HCT116 (cell line): Measurements from ENCODE around the gene IGSF9. TPM values are rescaled to one million over a fixed set of nuclear protein-coding genes. Genes with fewer than 3 reads are reported as not detected.

Source experiments
- ATAC-seq: fragments of 200-7000 bp; cut with Tn5 transposase; 2 replicates; pipeline ENCODE4 v1.9.1; 2020; ENCODE audit warnings: mild to moderate bottlenecking, moderate library complexity
- BruUV-seq: library from RNA; stranded (reverse); fragments of 400-500 nt; replicated peaks from 2 replicates; lab custom pipeline; 2021; lab: Mats Ljungman, UMichigan
- CTCF ChIA-PET: fragments of 300-600 bp; sonication (Branson Sonifier 250); formaldehyde crosslinking; loops from one replicate; lab custom pipeline; 2021; ENCODE audit warnings: antibody characterized with exemption; lab: Charles Lee
- POLR2A ChIA-PET: fragments of 300-600, 350-600 bp; sonication (Branson Sonifier 250); formaldehyde crosslinking; loops from one replicate; lab custom pipeline; 2021; ENCODE audit warnings: antibody characterized with exemption; lab: Charles Lee
- RAD21 ChIA-PET, 2 experiments: fragments of 300-600 bp; sonication (Branson Sonifier 250); formaldehyde crosslinking; loops; one replicate each; lab custom pipeline; 2023; ENCODE audit warnings: low total read pairs in 2 of 2; ENCODE audit not compliant: uncharacterized antibody in 2 of 2, unreplicated experiment in 2 of 2, low non-redundant PET in 1 of 2; lab: Charles Lee
- DNase-seq: peaks from one replicate; pipeline ENCODE4 v3.0.0-alpha.2; 2010; ENCODE audit warnings: low read depth, low spot score
- H2AFZ ChIP-seq: fragments of 200-600 bp; shearing (Covaris generic), sonication (generic); 2 replicates; pipeline ENCODE4 v1.6.1; 2017; ENCODE audit warnings: low read depth, mixed run types, mixed read lengths, antibody characterized with exemption, low read length; ENCODE audit not compliant: poor library complexity, severe bottlenecking
- H3K27ac ChIP-seq: 2 replicates; pipeline ENCODE4 v1.5.1; 2012; ENCODE audit warnings: low read depth, low read length
- H3K27me3 ChIP-seq: fragments of 200-600 bp; sonication (generic); 2 replicates; pipeline ENCODE4 v1.6.1; 2016; ENCODE audit warnings: mixed run types, low read length, mixed read lengths; ENCODE audit not compliant: insufficient read depth
- H3K36me3 ChIP-seq, 2 experiments: fragments of 200-500 bp in 1 of 2; fragments of 200-600 bp in 1 of 2; sonication (Bioruptor generic) in 1 of 2; sonication (generic) in 1 of 2; 2 replicates each; pipeline versions ENCODE4 v1.5.1 to v1.6.1; 2014 to 2016; ENCODE audit warnings: low read length in 2 of 2, inconsistent platforms in 1 of 2, mixed read lengths in 1 of 2, mixed run types in 1 of 2; ENCODE audit not compliant: insufficient read depth in 2 of 2, control insufficient read depth in 1 of 2
- H3K4me1 ChIP-seq, 2 experiments: fragments of 200-600 bp in 1 of 2; sonication (generic) in 1 of 2; 2 replicates each; pipeline versions ENCODE4 v1.5.1 to v1.6.1; 2012 to 2017; ENCODE audit warnings: low read length in 2 of 2, inconsistent platforms in 1 of 2, mild to moderate bottlenecking in 1 of 2, mixed read lengths in 1 of 2, mixed run types in 1 of 2, moderate library complexity in 1 of 2; ENCODE audit not compliant: insufficient read depth in 2 of 2, control insufficient read depth in 1 of 2
- H3K4me2 ChIP-seq: fragments of 200-600 bp; sonication (generic); 2 replicates; pipeline ENCODE4 v1.6.1; 2017; ENCODE audit warnings: mixed run types, low read length, mixed read lengths
- H3K4me3 ChIP-seq, 2 experiments: fragments of 200-600 bp in 1 of 2; sonication (generic) in 1 of 2; replicated peaks in 1 of 2; 2 replicates each; pipeline ENCODE4 v1.5.1; 2011 to 2016; ENCODE audit warnings: low read length in 2 of 2, control low read depth in 1 of 2, low read depth in 1 of 2, mild to moderate bottlenecking in 1 of 2, mixed read lengths in 1 of 2, mixed run types in 1 of 2
- H3K79me2 ChIP-seq: fragments of 200-600 bp; sonication (generic); 2 replicates; pipeline ENCODE4 v1.6.1; 2017; ENCODE audit warnings: mild to moderate bottlenecking, mixed run types, low read length, moderate library complexity, mixed read lengths; ENCODE audit not compliant: insufficient read depth
- H3K9ac ChIP-seq: fragments of 200-600 bp; sonication (generic); 2 replicates; pipeline ENCODE4 v1.6.1; 2016; ENCODE audit warnings: low read length, mixed read lengths
- H3K9me2 ChIP-seq: fragments of 200-600 bp; sonication (generic), shearing (Covaris generic); 2 replicates; pipeline ENCODE4 v1.6.1; 2017; ENCODE audit warnings: mixed run types, mild to moderate bottlenecking, moderate library complexity; ENCODE audit not compliant: insufficient read depth
- H3K9me3 ChIP-seq, 2 experiments: fragments of 200-500 bp in 1 of 2; fragments of 200-600 bp in 1 of 2; sonication (Bioruptor generic) in 1 of 2; sonication (generic) in 1 of 2; 2 replicates each; pipeline ENCODE4 v1.6.1; 2014 to 2017; ENCODE audit warnings: low read length in 2 of 2, mixed read lengths in 2 of 2, inconsistent platforms in 1 of 2, low read depth in 1 of 2, mild to moderate bottlenecking in 1 of 2, mixed run types in 1 of 2, moderate library complexity in 1 of 2; ENCODE audit not compliant: control insufficient read depth in 1 of 2, insufficient read depth in 1 of 2
- H4K20me1 ChIP-seq: fragments of 200-600 bp; sonication (generic), shearing (Covaris generic); 2 replicates; pipeline ENCODE4 v1.6.1; 2017; ENCODE audit warnings: mixed run types, mild to moderate bottlenecking, moderate library complexity; ENCODE audit not compliant: insufficient read depth
- CBX3 ChIP-seq: IDR thresholded peaks from 2 replicates; pipeline ENCODE4 v1.6.1; 2012; ENCODE audit warnings: low read depth
- FOSL1 ChIP-seq: IDR thresholded peaks from 2 replicates; pipeline ENCODE4 v1.6.1; 2012; ENCODE audit warnings: low read depth
- intact Hi-C: fragments of 100-400 bp; cut with micrococcal nuclease; formaldehyde crosslinking; loops from 2 replicates; pipeline ENCODE4 v1.10.0; 2022
- total RNA-seq: library from RNA; stranded (reverse); gene quantifications from one replicate; pipeline ENCODE4 v1.2.1, GENCODE V29; 2021; ENCODE audit not compliant: unreplicated experiment
- TF ChIP-seq, protein P1 (sequence below): IDR thresholded peaks from 2 replicates; pipeline ENCODE4 v1.6.1; 2012; ENCODE audit warnings: low read depth

Gene IGSF9
- total RNA-seq, 1 experiment from 2014 or later, result 10.3 TPM

GRCh38 chr1:159960721-159961381 is 15.4 kb upstream of the IGSF9 start:
- no peak for DNase-seq
- intact Hi-C loops, result no loop called here
- peak overlapping the region; percentile 46 for H2AFZ ChIP-seq

More at GRCh38 chr1:159960721-159961381, 15.4 kb upstream of the IGSF9 start:
- no peaks in the 10 kb centered on the region for H4K20me1 ChIP-seq
- no peaks in the 10 kb centered on the region for H3K79me2 ChIP-seq
- ChIA-PET POLR2A (no interaction called here), RAD21 (no interaction called here), CTCF (interaction anchor here (1.8 kb wide), 1 partner anchor 47 kb away, joined by 5 read pairs; no protein-coding TSS in a partner anchor)
- no peaks in the 10 kb centered on the region for H3K9me3 ChIP-seq
- no TSS peak for BruUV-seq
- no peaks in the 10 kb centered on the region for H3K36me3 ChIP-seq
- peak overlapping the region; percentile 33 for H3K4me2 ChIP-seq
- TF ChIP-seq FOSL1 (0 out of 2 replicates have a peak, but pooled peaks have one; percentile 4), CBX3 (0 out of 2 replicates have a peak, but pooled peaks have one; percentile 14)
- TF ChIP-seq, protein P1, sequence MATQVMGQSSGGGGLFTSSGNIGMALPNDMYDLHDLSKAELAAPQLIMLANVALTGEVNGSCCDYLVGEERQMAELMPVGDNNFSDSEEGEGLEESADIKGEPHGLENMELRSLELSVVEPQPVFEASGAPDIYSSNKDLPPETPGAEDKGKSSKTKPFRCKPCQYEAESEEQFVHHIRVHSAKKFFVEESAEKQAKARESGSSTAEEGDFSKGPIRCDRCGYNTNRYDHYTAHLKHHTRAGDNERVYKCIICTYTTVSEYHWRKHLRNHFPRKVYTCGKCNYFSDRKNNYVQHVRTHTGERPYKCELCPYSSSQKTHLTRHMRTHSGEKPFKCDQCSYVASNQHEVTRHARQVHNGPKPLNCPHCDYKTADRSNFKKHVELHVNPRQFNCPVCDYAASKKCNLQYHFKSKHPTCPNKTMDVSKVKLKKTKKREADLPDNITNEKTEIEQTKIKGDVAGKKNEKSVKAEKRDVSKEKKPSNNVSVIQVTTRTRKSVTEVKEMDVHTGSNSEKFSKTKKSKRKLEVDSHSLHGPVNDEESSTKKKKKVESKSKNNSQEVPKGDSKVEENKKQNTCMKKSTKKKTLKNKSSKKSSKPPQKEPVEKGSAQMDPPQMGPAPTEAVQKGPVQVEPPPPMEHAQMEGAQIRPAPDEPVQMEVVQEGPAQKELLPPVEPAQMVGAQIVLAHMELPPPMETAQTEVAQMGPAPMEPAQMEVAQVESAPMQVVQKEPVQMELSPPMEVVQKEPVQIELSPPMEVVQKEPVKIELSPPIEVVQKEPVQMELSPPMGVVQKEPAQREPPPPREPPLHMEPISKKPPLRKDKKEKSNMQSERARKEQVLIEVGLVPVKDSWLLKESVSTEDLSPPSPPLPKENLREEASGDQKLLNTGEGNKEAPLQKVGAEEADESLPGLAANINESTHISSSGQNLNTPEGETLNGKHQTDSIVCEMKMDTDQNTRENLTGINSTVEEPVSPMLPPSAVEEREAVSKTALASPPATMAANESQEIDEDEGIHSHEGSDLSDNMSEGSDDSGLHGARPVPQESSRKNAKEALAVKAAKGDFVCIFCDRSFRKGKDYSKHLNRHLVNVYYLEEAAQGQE, result no peak
- TF ChIP-seq, all 23 proteins: peak for 2
- H3K4me1 ChIP-seq, result peaks cover 6 to 24% of the 10 kb centered on the region in 2 experiments; a peak in 3 of 4 replicates
- no peaks in the 10 kb centered on the region for H3K9me2 ChIP-seq
- H3K27ac ChIP-seq, result no peak overlapping the region
- H3K4me3 ChIP-seq, result no peak overlapping the region
- H3K27me3 ChIP-seq, result no peaks in the 10 kb centered on the region; the same call in 1 of the 2 replicates
- peak; percentile 37; the same call in 1 of the 2 replicates for ATAC-seq
- H3K9ac ChIP-seq, result no peak overlapping the region
